ENCODE data around the gene RGL4.
"Not testable (repeated sequence)": the region's sequence is repeated elsewhere in the genome, so short reads cannot be mapped to it uniquely, and the experiment has no call there.

Gene RGL4

GRCh38 chr22:23728108-23728507 lies 37.3 kb downstream of the RGL4 start:
- FAIRE-seq; DNase-seq (ENCODE audit: low spot score): not testable (repeated sequence)

GRCh38 chr22:23737696-23738095 lies 46.9 kb downstream of the RGL4 start:
- FAIRE-seq (no peak), DNase-seq (ENCODE audit: low spot score) (no peak)

- FAIRE-seq = no peak
- DNase-seq (ENCODE audit: low spot score) = no peak
Observed at GRCh38 chr22:23742505-23743264, 51.9 kb downstream of the RGL4 start.

GRCh38 chr22:23743303-23743705 lies 52.5 kb downstream of the RGL4 start:
- no peak for DNase-seq (ENCODE audit: low spot score)
- FAIRE-seq = no peak

GRCh38 chr22:23744001-23744400 lies 53.2 kb downstream of the RGL4 start:
- DNase-seq (ENCODE audit: low spot score) = no peak
- no peak for FAIRE-seq

- FAIRE-seq (no peak), DNase-seq (ENCODE audit: low spot score) (no peak)
Observed at GRCh38 chr22:23744485-23744884, 53.7 kb downstream of the RGL4 start.

- no peak for FAIRE-seq
- no peak for DNase-seq (ENCODE audit: low spot score)
Observed at GRCh38 chr22:23745791-23746190, 55.0 kb downstream of the RGL4 start.
